GM18498 (cell line): Measurements from ENCODE around the gene TCEANC2.
A peak's percentile ranks its signal among the peaks of the same experiment; 100 is the strongest.
"Not testable (repeated sequence)": the region's sequence is repeated elsewhere in the genome, so short reads cannot be mapped to it uniquely, and the experiment has no call there.

Source experiments
- ATAC-seq: cut with Tn5 transposase; IDR thresholded peaks from one replicate; pipeline ENCODE4 v1.9.1; 2021; ENCODE audit warnings: mild to moderate bottlenecking, moderate library complexity; ENCODE audit not compliant: unreplicated experiment

TCEANC2 gene

GRCh38 chr1:54052934-54053744 lies at the start of gene TCEANC2, which contains the start of gene TMEM59:
TCEANC2 (plus strand) TSS chr1:54053608; CDS start chr1:54054423, 815 bp downstream.
TMEM59 (minus strand) TSS chr1:54053204; CDS start chr1:54053188, 16 bp downstream.
- ATAC-seq: peak; percentile 92

- not testable (repeated sequence) for ATAC-seq
These were observed 49.5 kb upstream of the TCEANC2 start for GRCh38 chr1:54003750-54004480.

- no peak for ATAC-seq
These were observed 48.8 kb upstream of the TCEANC2 start for GRCh38 chr1:54004481-54005049.

GRCh38 chr1:54006508-54006907 lies 46.9 kb upstream of the TCEANC2 start:
- ATAC-seq: no peak

- ATAC-seq: no peak
These were observed 45.8 kb upstream of the TCEANC2 start for GRCh38 chr1:54007613-54008012.

- ATAC-seq: no peak
These were observed 44.5 kb upstream of the TCEANC2 start for GRCh38 chr1:54008876-54009275.

GRCh38 chr1:54009406-54009805 lies 44.0 kb upstream of the TCEANC2 start:
- ATAC-seq: no peak

GRCh38 chr1:54010415-54011117 lies 42.8 kb upstream of the TCEANC2 start:
- ATAC-seq: no peak

- no peak for ATAC-seq
These were observed 41.9 kb upstream of the TCEANC2 start for GRCh38 chr1:54011316-54012007.

GRCh38 chr1:54012008-54012325 lies 41.4 kb upstream of the TCEANC2 start:
- no peak for ATAC-seq

GRCh38 chr1:54012863-54013262 lies 40.5 kb upstream of the TCEANC2 start:
- no peak for ATAC-seq

GRCh38 chr1:54013393-54014008 lies 39.9 kb upstream of the TCEANC2 start:
- ATAC-seq: no peak

- ATAC-seq: no peak
These were observed 39.3 kb upstream of the TCEANC2 start for GRCh38 chr1:54014009-54014629.

- ATAC-seq: no peak
These were observed 36.8 kb upstream of the TCEANC2 start for GRCh38 chr1:54016343-54017282.

GRCh38 chr1:54017979-54018378 lies 35.4 kb upstream of the TCEANC2 start, which contains the start of gene LDLRAD1:
LDLRAD1 (minus strand) TSS chr1:54018186; CDS start chr1:54018112, 74 bp downstream.
- ATAC-seq: no peak

- ATAC-seq: no peak
These were observed 34.8 kb upstream of the TCEANC2 start for GRCh38 chr1:54018635-54019034.

GRCh38 chr1:54019562-54020176 lies 33.7 kb upstream of the TCEANC2 start:
- ATAC-seq: not testable (repeated sequence)

GRCh38 chr1:54024358-54024757 lies 29.1 kb upstream of the TCEANC2 start:
- ATAC-seq: no peak
